SU-DHL-6 (cell line): ENCODE results near the gene CBLL1.

Experiments
- H2AFZ ChIP-seq: fragments of 200-600 bp; sonication (generic); 2 replicates; pipeline ENCODE4 v1.6.1; 2014; ENCODE audit warnings: low read depth, mild to moderate bottlenecking, moderate library complexity, mixed read lengths, antibody characterized with exemption, low read length; ENCODE audit not compliant: severe bottlenecking
- H3F3A ChIP-seq: fragments of 200-600 bp; shearing (Covaris generic); 2 replicates; pipeline ENCODE4 v1.6.0; 2016; ENCODE audit warnings: antibody characterized with exemption, mild to moderate bottlenecking; ENCODE audit not compliant: insufficient read depth
- H3K27ac ChIP-seq: fragments of 200-600 bp; sonication (generic); 2 replicates; pipeline ENCODE4 v1.5.1; 2016; ENCODE audit warnings: low read depth, mild to moderate bottlenecking, low read length, moderate library complexity, mixed read lengths
- H3K27me3 ChIP-seq: fragments of 200-600 bp; sonication (generic), shearing (Covaris generic); 2 replicates; pipeline ENCODE4 v1.6.0; 2014; ENCODE audit warnings: mild to moderate bottlenecking, low read length
- H3K36me3 ChIP-seq: fragments of 200-600 bp; sonication (generic); 2 replicates; pipeline ENCODE4 v1.6.1; 2014; ENCODE audit warnings: mild to moderate bottlenecking, low read length, mixed read lengths
- H3K4me2 ChIP-seq: fragments of 300-600, 200-600 bp; shearing (Covaris generic), sonication (generic); 2 replicates; pipeline ENCODE4 v1.6.0; 2014; ENCODE audit warnings: low read length, low read depth, mild to moderate bottlenecking; ENCODE audit not compliant: poor library complexity, severe bottlenecking
- H3K4me3 ChIP-seq: fragments of 200-600 bp; sonication (generic); 2 replicates; pipeline ENCODE4 v1.5.1; 2014; ENCODE audit warnings: antibody characterized with exemption, low read length, mild to moderate bottlenecking, mixed read lengths; ENCODE audit not compliant: insufficient read depth, poor library complexity, severe bottlenecking
- H3K79me2 ChIP-seq: fragments of 200-600 bp; sonication (generic); 2 replicates; pipeline ENCODE4 v1.6.1; 2014; ENCODE audit warnings: mild to moderate bottlenecking, low read length, moderate library complexity; ENCODE audit not compliant: insufficient read depth
- H3K9ac ChIP-seq: fragments of 200-600 bp; sonication (generic); 2 replicates; pipeline ENCODE4 v1.7.0; 2014; ENCODE audit warnings: mild to moderate bottlenecking, low read length
- H3K9me2 ChIP-seq: fragments of 200-600 bp; sonication (generic); replicated peaks from 2 replicates; pipeline ENCODE4 v1.6.1; 2014; ENCODE audit warnings: low read length; ENCODE audit not compliant: insufficient read depth
- H3K9me3 ChIP-seq: fragments of 200-600 bp; sonication (generic); 2 replicates; pipeline ENCODE4 v1.6.1; 2014; ENCODE audit warnings: low read length, mixed read lengths; ENCODE audit not compliant: insufficient read depth
- H4K20me1 ChIP-seq: fragments of 200-600 bp; sonication (generic); 2 replicates; pipeline ENCODE4 v1.6.1; 2014; ENCODE audit warnings: low read depth, mild to moderate bottlenecking, antibody characterized with exemption, low read length, moderate library complexity, mixed read lengths
- CTCF ChIP-seq: fragments of 200-600 bp; sonication (generic); IDR thresholded peaks from one replicate; pipeline ENCODE4 v1.5.1; 2017; ENCODE audit warnings: antibody characterized with exemption, mild to moderate bottlenecking, low read length, moderate library complexity; ENCODE audit not compliant: insufficient read depth, poor library complexity, severe bottlenecking
- EZH2phosphoT487 ChIP-seq: fragments of 200-600 bp; sonication (generic), shearing (Covaris generic); conservative IDR thresholded peaks from 2 replicates; pipeline ENCODE4 v1.6.1; 2018; ENCODE audit warnings: mild to moderate bottlenecking, antibody characterized with exemption, low read length, moderate library complexity, mixed read lengths

The CBLL1 gene

GRCh38 chr7:107758667-107759066, 14.7 kb downstream of the CBLL1 start:
- Histone ChIP-seq H3K36me3 (peaks cover 61% of the 10 kb centered on the region; the same call in 1 of the 2 replicates), H2AFZ (no peak overlapping the region), H3K79me2 (0 out of 2 replicates have a peak, but pooled peaks cover 4% of the 10 kb centered on the region), H3K9me2 (no peaks in the 10 kb centered on the region), H3K27me3 (no peaks in the 10 kb centered on the region), H3K9me3 (no peaks in the 10 kb centered on the region), H3K9ac (no peak overlapping the region), H3K4me3 (no peak overlapping the region), H4K20me1 (peaks cover 4% of the 10 kb centered on the region), H3K4me2 (no peak overlapping the region), H3F3A (peaks cover 26% of the 10 kb centered on the region), H3K27ac (no peak overlapping the region)
- TF ChIP-seq EZH2phosphoT487, result no peak
- no peak for TF ChIP-seq CTCF

GRCh38 chr7:107767391-107767790, 23.4 kb downstream of the CBLL1 start:
- no peak for TF ChIP-seq EZH2phosphoT487
- TF ChIP-seq CTCF, result no peak
- H3K4me3 ChIP-seq, result no peak overlapping the region

GRCh38 chr7:107768263-107768662, 24.3 kb downstream of the CBLL1 start:
- Histone ChIP-seq H3K9ac (no peak overlapping the region), H2AFZ (no peak overlapping the region), H3K79me2 (no peaks in the 10 kb centered on the region), H3K9me3 (no peaks in the 10 kb centered on the region), H3K4me3 (no peak overlapping the region), H3F3A (no peaks in the 10 kb centered on the region), H3K36me3 (no peaks in the 10 kb centered on the region), H3K27ac (no peak overlapping the region), H3K4me2 (no peak overlapping the region), H3K9me2 (no peaks in the 10 kb centered on the region), H3K27me3 (no peaks in the 10 kb centered on the region), H4K20me1 (no peaks in the 10 kb centered on the region)
- TF ChIP-seq EZH2phosphoT487, result no peak
- TF ChIP-seq CTCF, result no peak

More at GRCh38 chr7:107767391-107767790, 23.4 kb downstream of the CBLL1 start:
- Histone ChIP-seq H3F3A (no peaks in the 10 kb centered on the region), H3K9ac (no peak overlapping the region), H3K9me3 (no peaks in the 10 kb centered on the region), H2AFZ (no peak overlapping the region), H3K79me2 (no peaks in the 10 kb centered on the region), H3K9me2 (no peaks in the 10 kb centered on the region), H3K27me3 (no peaks in the 10 kb centered on the region), H3K4me2 (no peak overlapping the region), H4K20me1 (no peaks in the 10 kb centered on the region), H3K36me3 (no peaks in the 10 kb centered on the region), H3K27ac (no peak overlapping the region)
